Measurements from ENCODE around the gene CDH9. TPM values are rescaled to one million over a fixed set of nuclear protein-coding genes. Genes with fewer than 3 reads are reported as not detected.

Gene CDH9
- total and polyA plus RNA-seq, 2 experiments from 2014 or later = not detected

GRCh38 chr5:27026063-27026462 is 12.3 kb downstream of the CDH9 start:
- in situ Hi-C loops (cut with MboI) = no loop called here
- 2 to 4% methylated on average over 1 of the region's 1 CpG for WGBS, 2 experiments (ENCODE audit: low coverage in 1 of 2, low lambda C conversion rate in 2 of 2, missing lambda C conversion rate in 2 of 2)
- H3K4me1 ChIP-seq (ENCODE audit: insufficient read depth) = no peaks in the 10 kb centered on the region

GRCh38 chr5:27021471-27021870 is 16.9 kb downstream of the CDH9 start:
- Histone ChIP-seq H4K20me1 (ENCODE audit: insufficient read depth) (no peaks in the 10 kb centered on the region), H3K9ac (no peak overlapping the region), H3K36me3 (ENCODE audit: low read depth) (no peaks in the 10 kb centered on the region), H3K9me3 (ENCODE audit: low read depth) (no peaks in the 10 kb centered on the region), H3K4me3 (no peak overlapping the region), H3K79me2 (ENCODE audit: insufficient read depth) (no peaks in the 10 kb centered on the region), H3K4me2 (ENCODE audit: unreplicated experiment) (no peak overlapping the region), H3K27me3 (replicated peaks; ENCODE audit: insufficient read depth) (no peaks in the 10 kb centered on the region), H3F3A (ENCODE audit: insufficient read depth) (no peaks in the 10 kb centered on the region), H3K9me2 (ENCODE audit: insufficient read depth) (no peaks in the 10 kb centered on the region), H3K4me1 (ENCODE audit: insufficient read depth) (no peaks in the 10 kb centered on the region), H2AFZ (no peak overlapping the region), H3K27ac (no peak overlapping the region)
- 27 to 30% methylated on average over 1 of the region's 1 CpG for WGBS, 2 experiments (ENCODE audit: low coverage in 1 of 2, low lambda C conversion rate in 2 of 2, missing lambda C conversion rate in 2 of 2)
- TF ChIP-seq EZH2 (IDR thresholded peaks at IDR 0.05; ENCODE audit: insufficient read depth, poor library complexity, severe bottlenecking) (no peak), EZH2phosphoT487 (IDR thresholded peaks at IDR 0.05; ENCODE audit: insufficient read depth, low read depth) (no peak)
- DNase-seq = no peak
- in situ Hi-C loops (cut with MboI) = no loop called here

More at GRCh38 chr5:27026063-27026462, 12.3 kb downstream of the CDH9 start:
- Histone ChIP-seq H3K4me3 (no peak overlapping the region), H3F3A (ENCODE audit: insufficient read depth) (no peaks in the 10 kb centered on the region), H4K20me1 (ENCODE audit: insufficient read depth) (no peaks in the 10 kb centered on the region), H3K9me2 (ENCODE audit: insufficient read depth) (no peaks in the 10 kb centered on the region), H3K9me3 (ENCODE audit: low read depth) (no peaks in the 10 kb centered on the region), H3K9ac (no peak overlapping the region), H2AFZ (no peak overlapping the region), H3K79me2 (ENCODE audit: insufficient read depth) (no peaks in the 10 kb centered on the region), H3K27me3 (replicated peaks; ENCODE audit: insufficient read depth) (no peaks in the 10 kb centered on the region), H3K27ac (no peak overlapping the region), H3K4me2 (ENCODE audit: unreplicated experiment) (no peak overlapping the region), H3K36me3 (ENCODE audit: low read depth) (no peaks in the 10 kb centered on the region)
- no peak for DNase-seq
- TF ChIP-seq EZH2 (IDR thresholded peaks at IDR 0.05; ENCODE audit: insufficient read depth, poor library complexity, severe bottlenecking) = no peak
- no peak for TF ChIP-seq EZH2phosphoT487 (IDR thresholded peaks at IDR 0.05; ENCODE audit: insufficient read depth, low read depth)

- Histone ChIP-seq H3K27me3 (replicated peaks; ENCODE audit: insufficient read depth) (no peaks in the 10 kb centered on the region), H3K9me3 (ENCODE audit: low read depth) (no peaks in the 10 kb centered on the region), H3K9me2 (ENCODE audit: insufficient read depth) (no peaks in the 10 kb centered on the region), H3K36me3 (ENCODE audit: low read depth) (no peaks in the 10 kb centered on the region), H3K4me1 (ENCODE audit: insufficient read depth) (no peaks in the 10 kb centered on the region), H3K27ac (no peak overlapping the region), H3K4me2 (ENCODE audit: unreplicated experiment) (no peak overlapping the region), H4K20me1 (ENCODE audit: insufficient read depth) (no peaks in the 10 kb centered on the region), H2AFZ (no peak overlapping the region), H3K79me2 (ENCODE audit: insufficient read depth) (no peaks in the 10 kb centered on the region), H3K4me3 (no peak overlapping the region), H3K9ac (no peak overlapping the region), H3F3A (ENCODE audit: insufficient read depth) (no peaks in the 10 kb centered on the region)
- in situ Hi-C loops (cut with MboI) = no loop called here
- WGBS, 2 experiments (ENCODE audit: low coverage in 1 of 2, low lambda C conversion rate in 2 of 2, missing lambda C conversion rate in 2 of 2) = 0 to 4% methylated on average over 1 of the region's 1 CpG
- peak; percentile 20 for DNase-seq
- TF ChIP-seq EZH2 (IDR thresholded peaks at IDR 0.05; ENCODE audit: insufficient read depth, poor library complexity, severe bottlenecking) (no peak), EZH2phosphoT487 (IDR thresholded peaks at IDR 0.05; ENCODE audit: insufficient read depth, low read depth) (no peak)
Measured at GRCh38 chr5:27020973-27021372, 17.4 kb downstream of the CDH9 start.

- Histone ChIP-seq H3K79me2 (ENCODE audit: insufficient read depth) (no peaks in the 10 kb centered on the region), H3K27ac (no peak overlapping the region), H3K4me2 (ENCODE audit: unreplicated experiment) (no peak overlapping the region), H4K20me1 (ENCODE audit: insufficient read depth) (no peaks in the 10 kb centered on the region), H3K4me3 (no peak overlapping the region), H3K4me1 (ENCODE audit: insufficient read depth) (no peaks in the 10 kb centered on the region), H3K9ac (no peak overlapping the region), H3F3A (ENCODE audit: insufficient read depth) (no peaks in the 10 kb centered on the region), H3K9me2 (ENCODE audit: insufficient read depth) (no peaks in the 10 kb centered on the region), H3K36me3 (ENCODE audit: low read depth) (no peaks in the 10 kb centered on the region), H2AFZ (no peak overlapping the region), H3K27me3 (replicated peaks; ENCODE audit: insufficient read depth) (no peaks in the 10 kb centered on the region), H3K9me3 (ENCODE audit: low read depth) (no peaks in the 10 kb centered on the region)
- no peak for TF ChIP-seq EZH2 (IDR thresholded peaks at IDR 0.05; ENCODE audit: insufficient read depth, poor library complexity, severe bottlenecking)
- no peak for TF ChIP-seq EZH2phosphoT487 (IDR thresholded peaks at IDR 0.05; ENCODE audit: insufficient read depth, low read depth)
- in situ Hi-C loops (cut with MboI) = no loop called here
- no peak for DNase-seq
Measured at GRCh38 chr5:27015758-27016157, 22.6 kb downstream of the CDH9 start.

GRCh38 chr5:27011274-27011673 is 27.1 kb downstream of the CDH9 start:
- H3K27ac ChIP-seq = no peak overlapping the region
- WGBS, 2 experiments (ENCODE audit: low coverage in 1 of 2, low lambda C conversion rate in 2 of 2, missing lambda C conversion rate in 2 of 2) = 33 to 42% methylated on average over 4 of the region's 4 CpGs
- no peak overlapping the region for H2AFZ ChIP-seq

More at GRCh38 chr5:27011274-27011673, 27.1 kb downstream of the CDH9 start:
- H3K9me3 ChIP-seq (ENCODE audit: low read depth) = no peaks in the 10 kb centered on the region
- no peaks in the 10 kb centered on the region for H3K36me3 ChIP-seq (ENCODE audit: low read depth)
- no peaks in the 10 kb centered on the region for H3K4me1 ChIP-seq (ENCODE audit: insufficient read depth)
- H3K4me3 ChIP-seq = no peak overlapping the region
- DNase-seq = no peak
- H3F3A ChIP-seq (ENCODE audit: insufficient read depth) = no peaks in the 10 kb centered on the region
- no peak overlapping the region for H3K9ac ChIP-seq
- H3K27me3 ChIP-seq (replicated peaks; ENCODE audit: insufficient read depth) = no peaks in the 10 kb centered on the region
- no peak overlapping the region for H3K4me2 ChIP-seq (ENCODE audit: unreplicated experiment)
- in situ Hi-C loops (cut with MboI) = no loop called here
- H4K20me1 ChIP-seq (ENCODE audit: insufficient read depth) = no peaks in the 10 kb centered on the region
- H3K79me2 ChIP-seq (ENCODE audit: insufficient read depth) = no peaks in the 10 kb centered on the region
- TF ChIP-seq EZH2 (IDR thresholded peaks at IDR 0.05; ENCODE audit: insufficient read depth, poor library complexity, severe bottlenecking) (no peak), EZH2phosphoT487 (IDR thresholded peaks at IDR 0.05; ENCODE audit: insufficient read depth, low read depth) (no peak)
- no peaks in the 10 kb centered on the region for H3K9me2 ChIP-seq (ENCODE audit: insufficient read depth)

Data from GM23248 (cell line).